Motor neuron (in vitro differentiated cells): ENCODE data around the gene DOC2A. TPM values are rescaled to one million over a fixed set of nuclear protein-coding genes. Genes with fewer than 3 reads are reported as not detected.
"Not testable (repeated sequence)": the region's sequence is repeated elsewhere in the genome, so short reads cannot be mapped to it uniquely, and the experiment has no call there.

Experiments
- ATAC-seq, 8 experiments: fragments of 200-7000 bp; cut with Tn5 transposase; replicated peaks in 6 of 8; 2 replicates each; pipeline ENCODE4 v1.8.0; 2021; ENCODE audit warnings: mild to moderate bottlenecking in 8 of 8, moderate library complexity in 8 of 8
- H3K27ac ChIP-seq, 2 donors: fragments of 250-450 bp; sonication (Bioruptor Pico); 2 replicates each; pipeline ENCODE4 v1.9.0; 2021; ENCODE audit warnings: antibody characterized with exemption in 2 of 2, mild to moderate bottlenecking in 2 of 2, moderate library complexity in 1 of 2
- H3K4me1 ChIP-seq, 2 donors: fragments of 250-450 bp; sonication (Bioruptor Pico); replicated peaks in 1 of 2; 2 replicates each; pipeline ENCODE4 v1.6.1; 2021; ENCODE audit warnings: antibody characterized with exemption in 2 of 2, mild to moderate bottlenecking in 2 of 2, moderate library complexity in 1 of 2
- H3K4me3 ChIP-seq, 5 donors: fragments of 250-450 bp; sonication (Bioruptor Pico); 2 replicates each; pipeline ENCODE4 v1.9.0; 2021; ENCODE audit warnings: antibody characterized with exemption in 5 of 5, mild to moderate bottlenecking in 5 of 5, moderate library complexity in 4 of 5
- WGBS, 10 experiments: fragments of 450-650 bp; shearing (Covaris generic); methylation state at CpG; one replicate each; pipeline ENCODE4 v1.0.0; 2022; 5-methylcytosine and 5-hydroxymethylcytosine counted together
- in situ Hi-C, 9 experiments: fragments of 400-800 bp; cut with MboI; loops; one replicate each; pipeline ENCODE4 v1.15.0; 2021; ENCODE audit warnings: low sequenced_read_pairs in 9 of 9, low pct_unique_long_range_greater_than_20kb in 2 of 9; ENCODE audit not compliant: unreplicated experiment in 9 of 9
- total RNA-seq, 8 experiments: library from RNA; unstranded; fragments of 300-600 nt; gene quantifications; 2 replicates each; pipeline versions ENCODE4 v1.2.3 to v1.2.4, GENCODE V29; 2022

DOC2A gene
- total RNA-seq, 8 experiments from 2014 or later: 0.31 to 8.1 (median 4.0) TPM

DNA sequence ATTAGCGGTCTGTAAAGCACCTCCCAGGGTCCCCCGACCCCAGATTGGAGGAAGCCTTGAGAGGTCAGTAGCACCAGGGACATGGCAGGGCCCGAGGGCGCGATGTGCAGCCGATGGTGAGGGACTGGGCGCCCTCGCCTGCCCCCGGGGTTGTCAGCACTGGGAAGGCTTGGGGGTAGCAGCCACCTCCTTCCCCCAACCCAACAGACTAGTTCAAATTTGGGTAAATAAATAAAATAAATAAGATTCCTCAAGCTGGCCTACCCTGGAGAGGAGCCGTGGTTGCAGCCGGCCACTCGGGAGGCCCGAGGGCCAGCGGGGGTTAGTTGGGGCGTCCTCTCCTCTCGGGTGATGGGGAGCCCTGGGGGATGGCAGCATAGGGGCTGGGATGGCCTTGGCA lies 13.6 kb upstream of the DOC2A start:
- H3K4me3 ChIP-seq: no peak overlapping the region
- 62 to 76% (median 67%) methylated on average over 2 to 7 of the region's 16 CpGs; no CpG with 5 or more reads in 7 of the 10 experiments for WGBS, 10 experiments
- H3K27ac ChIP-seq: no peak overlapping the region
- peaks cover 6 to 11% of the 10 kb centered on the region in 2 donors for H3K4me1 ChIP-seq
- in situ Hi-C loops: loop anchor here in 4 of 9 experiments (25.0 kb wide), 2 partner anchors 187 to 212 kb away; partner anchors contain the start of genes MAZ (in 3 of the 4), MVP (in 3 of the 4), PAGR1 (in 3 of the 4) and PRRT2 (in 3 of the 4)
- no peak for ATAC-seq

DNA sequence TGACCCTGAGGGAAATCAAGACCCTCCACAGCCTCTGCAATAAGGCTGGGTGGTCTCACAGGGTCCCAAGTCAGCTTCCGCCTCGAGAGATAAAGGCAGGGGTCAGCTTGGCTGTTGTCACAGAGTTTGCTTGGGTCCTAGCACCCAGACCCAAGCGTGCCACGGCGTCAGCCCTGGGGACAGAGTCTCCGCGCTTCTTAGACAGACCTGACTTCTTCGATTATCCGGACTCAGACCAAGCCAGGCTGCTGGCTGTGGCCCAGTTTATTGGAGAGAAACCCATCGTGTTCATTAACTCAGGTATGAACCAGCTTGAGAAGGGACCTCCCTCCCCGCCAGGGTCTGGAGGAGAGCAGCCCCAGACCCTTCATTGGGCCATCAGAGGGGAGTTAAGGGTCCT lies 12.8 kb upstream of the DOC2A start:
- ATAC-seq: no peak
- no peak overlapping the region for H3K4me3 ChIP-seq
- WGBS, 10 experiments: 0 to 77% (median 62%) methylated on average over 1 to 4 of the region's 11 CpGs; no CpG with 5 or more reads in 6 of the 10 experiments
- in situ Hi-C loops: loop anchor here in 4 of 9 experiments (25.0 kb wide), 2 partner anchors 186 to 211 kb away; partner anchors contain the start of genes MAZ (in 3 of the 4), MVP (in 3 of the 4), PAGR1 (in 3 of the 4) and PRRT2 (in 3 of the 4)
- peaks cover 0 to 2% of the 10 kb centered on the region in 2 donors for H3K4me1 ChIP-seq
- H3K27ac ChIP-seq: no peak overlapping the region

DNA sequence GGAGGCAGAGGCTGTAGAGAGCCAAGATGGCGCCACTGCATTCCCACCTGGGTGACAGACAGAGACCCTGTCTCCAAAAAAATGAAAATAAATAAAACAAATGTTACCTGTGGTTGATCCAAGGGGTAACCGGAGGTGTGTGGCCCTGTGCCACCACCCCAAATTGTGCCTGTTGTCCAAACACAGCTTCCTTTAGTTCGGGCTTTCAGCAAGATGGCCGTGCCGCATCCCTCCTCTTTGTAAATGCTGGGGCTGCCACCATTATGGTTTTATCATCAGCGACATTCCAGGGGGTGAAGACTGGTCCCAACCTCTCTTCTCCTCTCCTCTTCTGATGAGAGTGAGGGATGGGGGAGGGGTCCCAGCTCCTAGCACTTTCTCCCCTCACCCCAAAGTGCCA lies 12.1 kb upstream of the DOC2A start, which contains the start of gene C16orf92:
Gene C16orf92 (plus strand): TSS at position 312 of the 400 bp plus-strand sequence. CDS start 143 bp downstream, outside the sequence.
- H3K4me1 ChIP-seq: peaks cover 0 to 2% of the 10 kb centered on the region in 2 donors
- H3K27ac ChIP-seq: no peak within 1 kb of the TSS
- no peak within 1 kb of the TSS for H3K4me3 ChIP-seq
- in situ Hi-C loops: loop anchor here in 4 of 9 experiments (25.0 kb wide), 2 partner anchors 186 to 211 kb away; partner anchors contain the start of genes MAZ (in 3 of the 4), MVP (in 3 of the 4), PAGR1 (in 3 of the 4) and PRRT2 (in 3 of the 4)
- ATAC-seq: no peak
- 20 to 100% (median 80%) methylated on average over 1 to 6 of the region's 6 CpGs; no CpG with 5 or more reads in 3 of the 10 experiments for WGBS, 10 experiments

DNA sequence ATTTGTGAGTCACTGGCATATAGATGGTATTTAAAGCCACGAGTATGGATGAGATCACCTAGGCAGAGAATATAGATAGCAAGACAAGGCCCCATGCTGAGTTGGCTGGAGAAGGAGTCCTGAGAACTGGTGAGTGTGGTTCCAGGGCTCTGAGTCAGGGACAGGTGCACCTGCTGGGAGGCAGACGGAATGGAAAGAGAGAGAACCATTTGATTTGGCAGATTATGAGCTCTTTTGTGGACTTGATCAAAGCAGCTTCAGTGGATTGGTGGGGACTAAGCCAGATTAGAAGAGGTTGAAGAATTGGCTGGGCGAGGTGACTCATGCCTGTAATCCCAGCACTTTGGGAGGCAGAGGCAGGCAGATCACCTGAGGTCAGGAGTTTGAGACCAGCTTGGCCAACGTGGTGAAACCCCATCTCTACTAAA lies 7.9 kb upstream of the DOC2A start:
- in situ Hi-C loops: loop anchor here in 4 of 9 experiments (25.0 kb wide), 2 partner anchors 181 to 206 kb away; partner anchors contain the start of genes MAZ (in 3 of the 4), MVP (in 3 of the 4), PAGR1 (in 3 of the 4) and PRRT2 (in 3 of the 4)
- H3K4me3 ChIP-seq: no peak overlapping the region
- no peak overlapping the region for H3K27ac ChIP-seq
- WGBS, 10 experiments: 0 to 100% (median 44%) methylated on average over 1 to 4 of the region's 4 CpGs; no CpG with 5 or more reads in 2 of the 10 experiments
- ATAC-seq: no peak
- H3K4me1 ChIP-seq: no peaks in the 10 kb centered on the region

DNA sequence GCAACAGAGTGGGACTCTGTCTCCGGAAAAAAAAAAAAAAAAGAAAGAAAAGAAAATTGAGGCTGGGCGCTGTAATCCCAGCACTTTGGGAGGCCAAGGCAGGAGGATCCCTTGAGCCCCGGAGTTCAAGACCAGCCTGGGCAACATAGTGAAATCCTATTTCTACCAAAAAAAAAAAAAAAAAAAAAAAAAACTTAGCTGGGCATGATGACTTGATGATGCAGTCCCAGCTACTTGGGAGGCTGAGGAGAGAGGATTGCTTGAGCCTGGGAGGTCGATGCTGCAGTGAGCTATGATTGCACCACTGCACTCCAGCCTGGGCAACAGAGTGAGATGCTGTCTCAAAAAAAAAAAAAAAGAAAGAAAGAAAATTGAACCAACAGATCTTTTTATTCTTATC lies 7.1 kb upstream of the DOC2A start:
- H3K4me3 ChIP-seq, H3K4me1 ChIP-seq, H3K27ac ChIP-seq, ATAC-seq: not testable (repeated sequence)
- in situ Hi-C loops: loop anchor here in 4 of 9 experiments (25.0 kb wide), 2 partner anchors 181 to 206 kb away; partner anchors contain the start of genes MAZ (in 3 of the 4), MVP (in 3 of the 4), PAGR1 (in 3 of the 4) and PRRT2 (in 3 of the 4)
- WGBS, 10 experiments: 53 to 100% (median 79%) methylated on average over 1 to 4 of the region's 4 CpGs; no CpG with 5 or more reads in 3 of the 10 experiments

DNA sequence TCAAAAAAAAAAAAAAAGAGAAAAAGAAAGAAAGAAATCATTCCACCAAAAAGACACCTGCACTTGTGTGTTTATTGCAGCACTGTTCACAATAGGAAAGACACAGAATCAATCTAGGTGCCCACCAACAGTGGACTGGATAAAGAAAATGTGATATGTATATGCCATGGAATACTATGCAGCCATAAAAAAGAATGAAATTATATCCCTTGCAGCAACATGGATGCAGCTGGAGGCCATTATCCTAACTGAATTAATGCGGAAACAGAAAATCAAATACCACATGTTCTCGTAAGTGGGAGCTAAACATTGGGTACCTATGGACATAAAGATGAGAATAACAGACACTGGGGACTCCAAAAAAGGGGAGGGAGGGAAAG lies 6.4 kb upstream of the DOC2A start:
- in situ Hi-C loops: loop anchor here in 4 of 9 experiments (25.0 kb wide), 2 partner anchors 180 to 205 kb away; partner anchors contain the start of genes MAZ (in 3 of the 4), MVP (in 3 of the 4), PAGR1 (in 3 of the 4) and PRRT2 (in 3 of the 4)
- WGBS, 10 experiments: 0 to 100% (median 77%) methylated on average over 1 to 2 of the region's 2 CpGs
- Histone ChIP-seq H3K4me1 (no peaks in the 10 kb centered on the region), H3K27ac (no peak overlapping the region), H3K4me3 (no peak overlapping the region)
- ATAC-seq: no peak

DNA sequence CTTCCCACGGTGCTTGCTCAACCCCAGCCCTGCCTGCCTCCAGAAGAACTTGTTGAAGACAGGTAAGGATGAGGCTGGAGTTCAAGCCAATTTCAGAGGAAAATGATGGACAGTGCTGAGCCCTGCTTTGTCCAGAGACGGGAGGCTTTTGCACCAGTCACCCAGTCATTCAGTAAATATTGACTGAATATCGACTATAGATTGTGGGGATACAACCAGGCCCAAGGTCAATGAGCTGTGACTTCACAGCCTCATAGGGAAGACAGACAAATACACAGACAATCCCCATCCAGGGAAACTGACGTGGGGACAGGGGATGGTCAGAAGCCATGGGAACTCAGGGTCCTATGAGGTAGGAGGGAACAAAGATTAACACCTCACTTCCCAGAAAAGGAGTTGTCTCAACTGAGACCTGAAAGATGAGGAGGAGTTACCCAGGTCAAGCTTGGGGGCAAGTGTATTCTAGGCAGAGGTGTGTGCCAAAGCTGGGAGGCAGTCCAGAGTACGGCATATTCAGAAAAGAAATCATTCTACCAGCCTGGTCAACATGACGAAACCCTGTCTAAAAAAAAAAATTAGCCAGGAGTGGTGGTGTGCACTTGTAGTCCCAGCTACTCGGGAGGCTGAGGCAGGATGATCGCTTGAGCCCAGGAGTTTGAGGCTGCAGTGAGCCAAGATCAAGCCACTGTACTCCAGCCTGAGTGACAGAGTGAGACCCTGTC lies 5.9 kb upstream of the DOC2A start:
- Histone ChIP-seq H3K4me3 (no peak overlapping the region), H3K4me1 (no peaks in the 10 kb centered on the region), H3K27ac (no peak overlapping the region)
- 17 to 89% (median 60%) methylated on average over 2 to 7 of the region's 8 CpGs; no CpG with 5 or more reads in 2 of the 10 experiments for WGBS, 10 experiments
- in situ Hi-C loops: loop anchor here in 4 of 9 experiments (25.0 kb wide), 2 partner anchors 179 to 204 kb away; partner anchors contain the start of genes MAZ (in 3 of the 4), MVP (in 3 of the 4), PAGR1 (in 3 of the 4) and PRRT2 (in 3 of the 4)
- ATAC-seq: no peak

DNA sequence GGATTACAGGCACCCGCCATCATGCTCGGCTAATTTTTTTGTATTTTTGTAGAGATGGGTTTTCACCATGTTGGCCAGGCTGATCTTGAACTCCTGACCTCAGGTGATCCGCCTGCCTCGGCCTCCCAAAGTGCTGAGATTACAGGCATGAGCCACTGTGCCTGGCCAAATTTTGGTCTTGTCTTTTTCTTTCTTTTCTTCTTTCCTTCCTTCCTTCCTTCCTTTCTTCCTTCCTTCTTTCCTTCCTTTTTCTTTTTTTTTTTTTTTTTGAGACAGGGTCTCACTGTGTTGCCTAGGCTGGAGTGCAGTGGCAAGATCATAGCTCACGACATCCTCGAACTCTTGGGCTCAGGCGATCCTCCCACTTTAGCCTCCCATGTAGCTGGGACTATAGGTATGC lies 4.6 kb upstream of the DOC2A start:
- 39 to 100% (median 81%) methylated on average over 1 to 7 of the region's 7 CpGs; no CpG with 5 or more reads in 1 of the 10 experiments for WGBS, 10 experiments
- in situ Hi-C loops: loop anchor here in 4 of 9 experiments (25.0 kb wide), 2 partner anchors 178 to 203 kb away; partner anchors contain the start of genes MAZ (in 3 of the 4), MVP (in 3 of the 4), PAGR1 (in 3 of the 4) and PRRT2 (in 3 of the 4)
- H3K27ac ChIP-seq, H3K4me3 ChIP-seq, H3K4me1 ChIP-seq, ATAC-seq: not testable (repeated sequence)

DNA sequence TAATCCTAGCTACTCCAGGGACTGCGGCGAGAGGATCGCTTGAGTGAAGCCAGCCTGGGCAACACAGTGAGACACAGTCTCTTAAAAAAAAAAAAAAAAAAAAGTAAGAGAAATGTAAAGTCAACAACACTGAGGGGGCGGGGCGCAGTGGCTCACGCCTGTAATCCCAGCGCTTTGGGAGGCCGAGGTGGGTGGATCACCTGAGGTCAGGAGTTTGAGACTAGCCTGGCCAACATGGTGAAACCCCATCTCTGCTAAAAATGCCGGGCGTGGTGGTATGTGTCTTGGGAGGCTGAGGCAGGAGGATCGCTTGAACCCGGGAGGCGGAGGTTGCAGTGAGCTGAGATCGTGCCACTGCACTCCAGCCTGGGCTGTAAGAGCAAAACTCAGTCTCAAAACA lies 1.8 kb upstream of the DOC2A start:
- not testable (repeated sequence) for H3K4me3 ChIP-seq, H3K27ac ChIP-seq, ATAC-seq
- WGBS, 10 experiments: 40 to 100% (median 80%) methylated on average over 1 to 13 of the region's 14 CpGs; no CpG with 5 or more reads in 2 of the 10 experiments
- peaks cover 13 to 17% of the 10 kb centered on the region in 2 donors for H3K4me1 ChIP-seq
- in situ Hi-C loops: loop anchor here in 4 of 9 experiments (25.0 kb wide), 2 partner anchors 175 to 200 kb away; partner anchors contain the start of genes MAZ (in 3 of the 4), MVP (in 3 of the 4), PAGR1 (in 3 of the 4) and PRRT2 (in 3 of the 4)

DNA sequence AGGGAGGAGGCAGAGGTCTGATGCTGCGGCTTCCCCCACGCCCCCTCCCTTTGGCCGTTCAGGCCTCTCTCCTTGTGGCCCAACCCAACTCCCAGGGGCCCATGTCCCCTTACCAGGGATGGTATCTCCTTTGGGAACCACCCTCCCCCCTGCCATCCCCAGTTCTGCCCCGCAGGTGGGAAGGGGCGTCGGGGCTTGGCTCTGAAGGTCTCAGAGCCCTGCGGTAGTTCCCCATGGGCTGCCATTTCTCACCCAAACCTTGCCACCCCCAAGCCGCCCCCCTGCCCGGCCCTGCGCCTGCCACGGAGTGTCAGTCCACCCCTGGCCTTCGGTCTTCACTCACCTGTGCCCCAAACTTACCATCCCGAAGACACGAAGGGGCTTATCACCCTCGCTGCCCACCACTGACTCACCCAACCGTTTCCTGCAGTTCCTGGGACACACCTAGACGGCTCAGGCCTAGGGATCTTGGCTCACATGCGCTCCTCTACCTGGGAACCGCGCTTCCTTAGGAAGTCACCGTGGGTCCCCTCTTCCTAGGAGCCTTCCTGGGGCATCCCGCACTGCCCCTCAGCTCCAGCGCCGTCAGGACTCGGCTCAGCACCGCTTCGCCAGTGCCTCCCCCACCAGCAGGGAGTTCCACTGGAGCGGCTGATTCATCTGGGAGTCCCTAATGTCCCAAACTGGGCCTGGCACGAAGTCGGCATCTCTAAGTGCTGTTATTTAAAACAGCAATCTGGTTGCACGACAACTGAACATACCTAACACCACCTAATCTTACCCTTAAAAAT lies 1.1 kb upstream of the DOC2A start:
- Histone ChIP-seq H3K4me3 (peak overlapping the region; percentile 37 to 60 (median 45)), H3K4me1 (peaks cover 13 to 17% of the 10 kb centered on the region in 2 donors), H3K27ac (no peak overlapping the region)
- 9 to 81% (median 29%) methylated on average over 1 to 13 of the region's 31 CpGs; no CpG with 5 or more reads in 4 of the 10 experiments for WGBS, 10 experiments
- in situ Hi-C loops: loop anchor here in 4 of 9 experiments (25.0 kb wide), 2 partner anchors 175 to 200 kb away; partner anchors contain the start of genes MAZ (in 3 of the 4), MVP (in 3 of the 4), PAGR1 (in 3 of the 4) and PRRT2 (in 3 of the 4)
- no peak for ATAC-seq

DNA sequence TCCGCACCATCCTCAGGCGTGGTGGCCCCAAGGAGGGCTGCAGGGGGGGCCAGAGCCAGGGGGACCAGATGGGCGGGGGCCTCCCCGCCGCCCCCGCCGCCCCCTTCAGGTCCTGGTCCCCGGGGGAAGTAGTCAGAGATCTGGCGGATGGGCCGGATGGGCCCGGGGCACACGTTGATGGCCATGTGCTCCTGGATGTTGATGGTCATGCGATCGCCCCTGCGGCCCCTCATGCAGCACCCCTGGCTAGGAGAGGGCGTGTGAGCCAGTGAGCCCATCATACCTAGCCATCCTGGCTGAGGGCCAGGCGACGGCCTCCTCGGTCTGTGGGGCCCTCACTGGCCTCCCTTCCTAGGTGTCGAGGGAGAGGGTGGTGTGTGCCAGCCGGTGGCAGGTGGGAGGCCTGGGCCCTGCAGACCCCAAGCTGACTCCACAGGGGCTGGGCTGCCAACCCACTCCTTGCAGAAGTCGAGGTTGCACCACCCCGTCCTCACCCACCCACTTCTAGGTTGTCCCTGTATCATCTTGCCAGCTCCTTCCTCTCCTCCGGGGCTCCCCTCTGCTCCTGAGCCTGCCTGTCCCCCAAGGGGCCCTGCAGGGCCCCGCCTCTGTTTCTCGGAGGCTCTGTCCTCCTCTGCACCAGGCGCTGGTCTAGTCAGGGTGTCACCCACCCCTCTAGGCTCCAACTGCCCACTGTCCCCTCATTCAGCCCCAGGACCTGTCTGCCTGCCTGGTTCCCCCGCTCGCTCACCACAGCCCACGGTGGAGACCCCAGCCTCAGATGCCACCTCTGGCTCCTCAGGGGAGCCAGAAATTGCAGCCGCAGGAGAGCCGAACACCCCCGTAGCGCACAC lies 610 bp downstream of the DOC2A start:
- H3K4me3 ChIP-seq: peak overlapping the region; percentile 37 to 60 (median 45)
- H3K27ac ChIP-seq: peak overlapping the region in 1 of 2 donors; percentile 35
- ATAC-seq: peak; percentile 3 to 35 (median 21)
- in situ Hi-C loops: loop anchor here in 4 of 9 experiments (25.0 kb wide), 2 partner anchors 173 to 198 kb away; partner anchors contain the start of genes MAZ (in 3 of the 4), MVP (in 3 of the 4), PAGR1 (in 3 of the 4) and PRRT2 (in 3 of the 4)
- peaks cover 13 to 17% of the 10 kb centered on the region in 2 donors for H3K4me1 ChIP-seq
- whole genome bisulfite sequencing, 10 experiments: 0% methylated on average over 2 of the region's 34 CpGs; no CpG with 5 or more reads in 9 of the 10 experiments
